Panc1 (cell line): ENCODE data around the gene ZP1.

ENCODE experiments used
- CTCF ChIP-seq: fragments of 450-650 bp; IDR thresholded peaks from 2 replicates; pipeline ENCODE4 v1.5.1; 2017; ENCODE audit warnings: mild to moderate bottlenecking
- POLR2AphosphoS5 ChIP-seq: IDR thresholded peaks from 2 replicates; pipeline ENCODE4 v1.6.1; 2012; ENCODE audit warnings: mild to moderate bottlenecking, low read depth, low read length, moderate library complexity

GRCh38 chr11:60889869-60890311 lies 22.5 kb downstream of the ZP1 start:
- no peak for TF ChIP-seq CTCF
- no peak for TF ChIP-seq POLR2AphosphoS5
